ENCODE measurements around the gene WFDC13. TPM values are rescaled to one million over a fixed set of nuclear protein-coding genes. Genes with fewer than 3 reads are reported as not detected.

The WFDC13 gene
- total RNA-seq, 2 donors from 2014 or later: not detected

DNA sequence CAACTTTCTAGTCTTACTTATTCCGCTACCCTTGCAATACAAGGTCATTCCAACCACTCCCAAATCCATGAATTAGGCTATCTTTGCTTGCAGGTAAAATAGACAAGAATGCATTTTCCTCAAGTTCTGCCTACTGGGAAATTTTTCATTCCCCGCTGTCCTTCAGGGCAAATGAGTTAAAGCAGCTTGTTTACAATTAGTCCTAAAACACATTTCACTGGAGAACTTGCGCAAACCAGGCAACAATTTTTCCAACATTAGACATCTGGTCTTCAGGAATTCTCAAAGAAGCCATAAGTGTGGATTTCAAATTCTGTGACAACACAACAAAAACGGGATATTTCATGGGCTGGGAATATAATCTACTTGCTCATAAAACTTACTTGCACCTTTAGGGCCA, 40.8 kb downstream of the WFDC13 start:
- DNase-seq (ENCODE audit: low spot score in 2 of 2): no peak
- ATAC-seq: no peak
- Mint-ChIP-seq H3K36me3 (no peaks in the 10 kb centered on the region), H3K9me3 (no peaks in the 10 kb centered on the region), H3K27ac (no peak overlapping the region)

DNA sequence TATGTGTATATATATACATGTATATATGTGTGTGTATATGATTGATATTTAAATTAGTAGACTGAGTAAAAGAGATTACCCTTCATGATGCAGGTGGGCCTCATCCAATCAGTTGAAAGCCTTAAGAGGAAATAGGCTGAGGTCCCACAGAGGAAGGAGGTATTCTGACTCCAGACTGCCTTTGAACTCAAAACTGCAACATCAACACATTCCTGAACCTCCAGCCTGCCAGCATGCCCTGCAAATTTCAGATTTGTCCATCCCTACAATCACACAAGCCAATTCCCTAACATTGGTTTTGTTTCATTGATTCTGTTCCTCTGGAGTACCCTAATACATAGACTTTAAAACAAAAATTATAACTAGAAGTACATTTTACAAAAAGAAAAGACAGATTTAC, 43.2 kb downstream of the WFDC13 start:
- no peak for DNase-seq (ENCODE audit: low spot score in 2 of 2)
- ATAC-seq: no peak
- no peak overlapping the region for H3K27ac Mint-ChIP-seq
- H3K9me3 Mint-ChIP-seq: no peaks in the 10 kb centered on the region
- no peaks in the 10 kb centered on the region for H3K36me3 Mint-ChIP-seq

DNA sequence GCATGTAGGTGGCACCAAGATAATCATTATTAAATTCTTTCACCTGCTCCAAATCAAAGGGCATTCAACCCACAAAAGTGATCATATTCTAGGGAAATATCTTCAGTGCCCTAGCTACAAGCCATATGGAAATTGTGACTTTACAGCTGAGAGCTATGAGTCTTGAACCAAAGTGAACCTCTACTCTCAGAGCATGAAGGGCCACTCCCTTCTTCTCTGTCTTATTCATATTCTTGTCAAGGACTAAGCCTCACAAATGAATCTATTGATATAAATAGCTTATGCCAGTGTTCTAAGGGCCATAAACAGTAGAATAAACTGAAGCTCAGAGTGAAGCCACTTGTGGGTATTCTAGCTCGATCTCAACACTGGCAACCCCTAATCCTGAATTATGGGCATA, 49.9 kb downstream of the WFDC13 start:
- peaks cover 0 to 13% of the 10 kb centered on the region in 2 donors for H3K36me3 Mint-ChIP-seq
- ATAC-seq (peak; percentile 62 to 70), DNase-seq (ENCODE audit: low spot score in 2 of 2) (no peak)
- peaks cover 0 to 10% of the 10 kb centered on the region in 2 donors for H3K9me3 Mint-ChIP-seq
- no peak overlapping the region for H3K27ac Mint-ChIP-seq

DNA sequence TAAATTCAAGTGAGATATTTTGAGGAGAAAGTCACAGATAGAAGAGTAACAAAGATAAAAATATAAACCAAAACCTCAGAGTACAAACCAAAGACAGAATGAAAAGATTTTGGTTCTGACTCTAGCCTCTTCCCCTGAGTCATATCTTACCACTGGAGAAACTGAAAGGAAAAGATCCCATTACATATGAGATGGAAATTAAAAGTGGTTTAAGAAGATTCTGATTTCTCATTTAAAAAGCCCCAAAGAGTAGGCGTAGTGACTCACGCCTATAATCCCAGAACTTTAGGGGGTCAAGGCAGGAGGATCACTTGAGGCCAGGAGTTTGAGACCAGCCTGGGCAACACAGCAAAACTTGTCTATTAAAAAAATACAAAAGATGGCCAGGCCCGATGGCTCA, 50.9 kb downstream of the WFDC13 start:
- Mint-ChIP-seq H3K36me3 (peaks cover 0 to 13% of the 10 kb centered on the region in 2 donors), H3K27ac (no peak overlapping the region), H3K9me3 (peaks cover 0 to 10% of the 10 kb centered on the region in 2 donors)
- DNase-seq (ENCODE audit: low spot score in 2 of 2) (no peak), ATAC-seq (peak; percentile 92)

DNA sequence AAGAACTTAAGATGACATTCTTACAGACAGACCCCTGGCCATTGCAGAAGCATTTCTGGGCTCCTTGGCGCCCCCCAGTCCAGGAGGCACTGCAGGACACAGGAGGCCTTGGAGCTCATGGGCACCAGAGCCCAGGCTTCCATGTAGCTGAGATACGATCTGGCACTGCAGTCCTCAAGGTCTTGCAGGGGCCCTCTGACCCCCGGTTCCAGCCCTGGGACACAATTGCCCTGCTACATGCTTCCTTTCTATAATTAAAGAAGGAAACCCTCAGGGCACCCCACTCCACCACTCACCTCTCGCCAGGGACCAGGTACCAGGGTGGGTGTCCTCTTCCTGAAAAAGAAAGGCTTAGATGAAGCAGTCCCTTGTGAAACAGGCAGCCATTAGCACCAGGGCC, 56.3 kb downstream of the WFDC13 start:
- Mint-ChIP-seq H3K36me3 (peaks cover 0 to 21% of the 10 kb centered on the region in 2 donors), H3K9me3 (peaks cover 0 to 10% of the 10 kb centered on the region in 2 donors), H3K27ac (no peak overlapping the region)
- ATAC-seq: no peak
- DNase-seq (ENCODE audit: low spot score in 2 of 2): no peak

Other genes starting within 250 kb of the WFDC13 start
- gene WFDC2, start 232.3 kb upstream of the WFDC13 start, total RNA-seq: 1 to 10 TPM; 1.2 to 2.5 TPM
- gene SPINT3, start 186.4 kb upstream of the WFDC13 start, total RNA-seq: not detected
- gene WFDC6, start 162.6 kb upstream of the WFDC13 start, total RNA-seq: not detected
- gene EPPIN, start 154.6 kb upstream of the WFDC13 start, total RNA-seq: not detected
- not detected for gene WFDC8, start 122.8 kb upstream of the WFDC13 start, total RNA-seq
- not detected for gene WFDC10A, start 72.3 kb upstream of the WFDC13 start, total RNA-seq
- gene WFDC9, start 70.8 kb upstream of the WFDC13 start, total RNA-seq: not detected
- not detected for gene WFDC11, start 31.8 kb upstream of the WFDC13 start, total RNA-seq
- gene WFDC10B, start 3.0 kb downstream of the WFDC13 start, total RNA-seq: not detected
- gene SPINT4, start 20.3 kb downstream of the WFDC13 start, total RNA-seq: not detected
- gene WFDC3, start 89.8 kb downstream of the WFDC13 start, total RNA-seq: under 1 TPM; 0.31 to 0.34 TPM
- gene DNTTIP1, start 89.9 kb downstream of the WFDC13 start, total RNA-seq: 10 to 100 TPM; 23.2 to 24.4 TPM
- 100 to 1,000 TPM; 200 to 371 TPM for gene UBE2C, start 110.6 kb downstream of the WFDC13 start, total RNA-seq
- not detected for gene TNNC2, start 125.3 kb downstream of the WFDC13 start, total RNA-seq
- 1 to 10 TPM; 2.1 to 2.5 TPM for gene SNX21, start 131.8 kb downstream of the WFDC13 start, total RNA-seq
- 10 to 100 TPM; 29.1 to 31.3 TPM for gene ACOT8, start 155.4 kb downstream of the WFDC13 start, total RNA-seq
- 1 to 10 TPM; 5.7 to 8.4 TPM for gene ZSWIM3, start 155.6 kb downstream of the WFDC13 start, total RNA-seq
- gene ZSWIM1, start 179.2 kb downstream of the WFDC13 start, total RNA-seq: 10 to 100 TPM; 11.3 to 11.9 TPM
- 1 to 10 TPM in 1 of 2 donors, under 1 TPM in 1; 0.64 to 1.8 TPM for gene SPATA25, start 185.6 kb downstream of the WFDC13 start, total RNA-seq
- 1 to 10 TPM; 1.5 to 3.4 TPM for gene NEURL2, start 189.2 kb downstream of the WFDC13 start, total RNA-seq
- 10 to 100 TPM; 55.6 to 98.5 TPM for gene CTSA, start 189.3 kb downstream of the WFDC13 start, total RNA-seq
- 10 to 100 TPM; 11.0 to 12.9 TPM for gene PLTP, start 210.1 kb downstream of the WFDC13 start, total RNA-seq
- gene PCIF1, start 232.6 kb downstream of the WFDC13 start, total RNA-seq: 10 to 100 TPM; 31.8 to 51.0 TPM

All from activated naive CD4-positive, alpha-beta T cell treated with anti-CD3 and anti-CD28 coated beads, Interleukin-2, amount 50 U/mL, for 72 hours (primary cell).